PC-9 (cell line): Measurements from ENCODE around the gene LKAAEAR1.

ENCODE experiments used
- EZH2 ChIP-seq: fragments of 200-600 bp; sonication (generic); IDR thresholded peaks from 2 replicates; pipeline ENCODE4 v1.8.0; 2017; ENCODE audit warnings: antibody characterized with exemption, low read depth
- TF ChIP-seq, protein P1 (sequence below): fragments of 200-600 bp; sonication (generic); conservative IDR thresholded peaks from 2 replicates; pipeline ENCODE4 v1.6.1; 2017; ENCODE audit warnings: mixed run types, antibody characterized with exemption, mild to moderate bottlenecking, moderate library complexity

GRCh38 chr20:64047046-64047389 lies 37.2 kb downstream of the LKAAEAR1 start:
- TF ChIP-seq EZH2, result no peak
- TF ChIP-seq, protein P1, sequence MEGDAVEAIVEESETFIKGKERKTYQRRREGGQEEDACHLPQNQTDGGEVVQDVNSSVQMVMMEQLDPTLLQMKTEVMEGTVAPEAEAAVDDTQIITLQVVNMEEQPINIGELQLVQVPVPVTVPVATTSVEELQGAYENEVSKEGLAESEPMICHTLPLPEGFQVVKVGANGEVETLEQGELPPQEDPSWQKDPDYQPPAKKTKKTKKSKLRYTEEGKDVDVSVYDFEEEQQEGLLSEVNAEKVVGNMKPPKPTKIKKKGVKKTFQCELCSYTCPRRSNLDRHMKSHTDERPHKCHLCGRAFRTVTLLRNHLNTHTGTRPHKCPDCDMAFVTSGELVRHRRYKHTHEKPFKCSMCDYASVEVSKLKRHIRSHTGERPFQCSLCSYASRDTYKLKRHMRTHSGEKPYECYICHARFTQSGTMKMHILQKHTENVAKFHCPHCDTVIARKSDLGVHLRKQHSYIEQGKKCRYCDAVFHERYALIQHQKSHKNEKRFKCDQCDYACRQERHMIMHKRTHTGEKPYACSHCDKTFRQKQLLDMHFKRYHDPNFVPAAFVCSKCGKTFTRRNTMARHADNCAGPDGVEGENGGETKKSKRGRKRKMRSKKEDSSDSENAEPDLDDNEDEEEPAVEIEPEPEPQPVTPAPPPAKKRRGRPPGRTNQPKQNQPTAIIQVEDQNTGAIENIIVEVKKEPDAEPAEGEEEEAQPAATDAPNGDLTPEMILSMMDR, result no peak
